NCI-H82 treated with DMSO at 0.1 percent for 48 hours (cell line): ENCODE results near the gene CENPU.

Experiments
- DNase-seq: peaks from one replicate; lab custom pipeline; 2025; ENCODE audit not compliant: unreplicated experiment; lab: John Stamatoyannopoulos, UW

Gene CENPU

GRCh38 chr4:184644553-184645307 lies 89.2 kb downstream of the CENPU start:
- DNase-seq = no peak
